Measurements from ENCODE around the gene FAM3C. TPM values are rescaled to one million over a fixed set of nuclear protein-coding genes. Genes with fewer than 3 reads are reported as not detected.

Gene FAM3C
- total RNA-seq, 2 donors from 2014 or later = 45.9 to 69.8 TPM

DNA sequence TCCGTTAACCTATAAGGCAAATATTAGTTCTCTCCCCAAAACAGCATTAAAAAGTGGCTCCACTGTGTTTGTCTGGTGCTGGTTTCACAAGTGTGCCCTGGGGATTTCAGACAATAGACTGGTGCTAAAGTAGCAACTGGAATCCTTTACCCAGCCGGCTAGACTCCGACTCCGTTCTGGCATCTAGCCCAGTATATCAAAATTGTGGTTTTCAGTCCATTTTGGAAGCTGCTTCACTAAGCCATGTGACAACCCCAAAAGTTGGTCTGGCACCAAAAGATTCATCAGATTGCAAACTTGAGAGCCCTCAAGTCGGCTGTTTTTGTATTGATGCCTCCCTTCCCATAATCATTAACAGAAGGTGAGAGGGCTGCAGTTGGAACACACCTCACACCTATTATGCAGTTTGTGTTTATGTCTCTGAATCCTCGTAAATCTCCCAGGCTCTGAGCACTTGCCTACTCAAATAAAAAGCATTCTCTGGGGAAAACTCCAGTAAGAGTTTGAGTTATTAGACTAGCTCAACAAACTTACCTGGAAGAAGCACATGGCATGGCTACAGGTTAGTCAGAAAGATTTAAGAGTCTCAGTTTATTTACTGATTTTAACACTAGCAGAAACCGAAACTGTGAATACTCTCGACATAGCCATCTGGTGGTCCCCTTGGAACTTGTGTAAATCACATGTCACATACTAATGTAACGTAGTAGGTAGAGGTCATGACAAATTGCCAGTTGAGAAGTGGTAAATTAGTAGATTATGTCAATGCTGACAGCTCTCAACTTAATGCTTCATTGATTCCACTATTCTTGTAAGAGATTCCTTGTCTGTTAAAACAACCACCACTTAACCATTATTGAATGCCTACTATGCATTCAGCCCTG is 82.1 kb downstream of the FAM3C start:
- TF ChIP-seq, protein P1, sequence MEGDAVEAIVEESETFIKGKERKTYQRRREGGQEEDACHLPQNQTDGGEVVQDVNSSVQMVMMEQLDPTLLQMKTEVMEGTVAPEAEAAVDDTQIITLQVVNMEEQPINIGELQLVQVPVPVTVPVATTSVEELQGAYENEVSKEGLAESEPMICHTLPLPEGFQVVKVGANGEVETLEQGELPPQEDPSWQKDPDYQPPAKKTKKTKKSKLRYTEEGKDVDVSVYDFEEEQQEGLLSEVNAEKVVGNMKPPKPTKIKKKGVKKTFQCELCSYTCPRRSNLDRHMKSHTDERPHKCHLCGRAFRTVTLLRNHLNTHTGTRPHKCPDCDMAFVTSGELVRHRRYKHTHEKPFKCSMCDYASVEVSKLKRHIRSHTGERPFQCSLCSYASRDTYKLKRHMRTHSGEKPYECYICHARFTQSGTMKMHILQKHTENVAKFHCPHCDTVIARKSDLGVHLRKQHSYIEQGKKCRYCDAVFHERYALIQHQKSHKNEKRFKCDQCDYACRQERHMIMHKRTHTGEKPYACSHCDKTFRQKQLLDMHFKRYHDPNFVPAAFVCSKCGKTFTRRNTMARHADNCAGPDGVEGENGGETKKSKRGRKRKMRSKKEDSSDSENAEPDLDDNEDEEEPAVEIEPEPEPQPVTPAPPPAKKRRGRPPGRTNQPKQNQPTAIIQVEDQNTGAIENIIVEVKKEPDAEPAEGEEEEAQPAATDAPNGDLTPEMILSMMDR (IDR thresholded peaks at IDR 0.05) = no peak
- DNase-seq (ENCODE audit: low spot score) = no peak
- no peak overlapping the region for H3K4me3 ChIP-seq

DNA sequence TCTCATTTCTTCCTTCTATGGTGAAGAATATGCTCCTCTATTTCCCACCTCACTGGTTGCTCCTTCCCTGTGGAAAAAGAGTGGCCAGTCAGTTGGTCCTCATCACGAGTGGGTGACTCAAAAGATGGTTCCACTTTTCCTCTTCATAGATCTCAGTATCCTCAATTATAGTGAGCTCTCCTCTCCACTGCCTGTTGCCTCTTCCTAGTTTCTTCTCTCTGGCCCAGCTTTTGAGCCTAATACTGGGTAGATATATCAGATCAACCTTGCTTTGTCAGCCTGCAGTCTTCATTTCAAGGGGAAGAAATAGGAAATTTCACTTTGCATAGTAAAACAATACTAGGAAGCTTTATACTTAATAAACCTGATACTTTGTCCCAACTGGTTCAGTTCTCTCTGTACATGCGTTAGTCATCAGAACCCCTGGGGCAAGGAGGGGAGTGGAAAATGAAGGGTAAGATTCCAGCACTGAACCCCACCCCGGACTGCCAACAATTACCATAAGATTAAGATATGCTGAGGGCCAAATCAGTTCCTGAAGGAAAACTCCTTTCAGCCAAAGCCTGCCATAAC is 82.8 kb downstream of the FAM3C start:
- TF ChIP-seq, protein P1 (IDR thresholded peaks at IDR 0.05) = no peak
- no peak for DNase-seq (ENCODE audit: low spot score)
- Histone ChIP-seq H3K27me3 (no peaks in the 10 kb centered on the region), H3K9me3 (no peaks in the 10 kb centered on the region), H3K36me3 (no peaks in the 10 kb centered on the region), H3K27ac (no peak overlapping the region), H3K4me1 (no peaks in the 10 kb centered on the region), H3K4me3 (no peak overlapping the region)

More for the DNA sequence above, 82.1 kb downstream of the FAM3C start:
- no peak overlapping the region for H3K27ac ChIP-seq
- H3K27me3 ChIP-seq = no peaks in the 10 kb centered on the region
- no peaks in the 10 kb centered on the region for H3K36me3 ChIP-seq
- H3K4me1 ChIP-seq = no peaks in the 10 kb centered on the region
- H3K9me3 ChIP-seq = no peaks in the 10 kb centered on the region

DNA sequence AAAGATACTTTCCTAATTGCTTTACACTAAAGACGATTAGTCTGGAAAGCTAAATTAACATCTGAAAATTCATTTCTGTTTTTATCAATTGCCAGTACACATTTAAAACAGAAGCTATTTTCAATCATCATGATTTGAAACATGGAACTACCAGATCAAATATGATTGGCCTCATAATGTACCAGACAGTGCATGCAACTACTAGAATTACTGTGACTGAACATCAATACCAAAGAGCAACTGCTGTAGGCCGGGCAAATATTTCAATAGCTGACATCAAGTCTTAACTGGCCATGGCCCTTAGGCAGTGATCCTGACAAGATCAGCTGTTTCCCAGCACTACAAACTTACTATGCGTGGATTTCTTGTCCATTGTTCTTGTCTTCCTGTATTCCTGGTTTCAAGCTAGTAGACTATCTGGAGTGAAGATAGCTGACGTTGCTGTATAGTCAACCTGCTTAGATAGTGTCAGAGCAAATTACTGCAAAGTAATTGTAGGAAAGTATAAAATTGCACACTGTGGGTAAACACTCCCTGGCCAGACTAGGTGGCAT is 89.0 kb downstream of the FAM3C start:
- no peaks in the 10 kb centered on the region for H3K27me3 ChIP-seq
- no peak for DNase-seq (ENCODE audit: low spot score)
- H3K27ac ChIP-seq = no peak overlapping the region
- TF ChIP-seq, protein P1 (IDR thresholded peaks at IDR 0.05) = no peak
- no peaks in the 10 kb centered on the region for H3K4me1 ChIP-seq
- no peaks in the 10 kb centered on the region for H3K9me3 ChIP-seq
- no peak overlapping the region for H3K4me3 ChIP-seq
- H3K36me3 ChIP-seq = no peaks in the 10 kb centered on the region

DNA sequence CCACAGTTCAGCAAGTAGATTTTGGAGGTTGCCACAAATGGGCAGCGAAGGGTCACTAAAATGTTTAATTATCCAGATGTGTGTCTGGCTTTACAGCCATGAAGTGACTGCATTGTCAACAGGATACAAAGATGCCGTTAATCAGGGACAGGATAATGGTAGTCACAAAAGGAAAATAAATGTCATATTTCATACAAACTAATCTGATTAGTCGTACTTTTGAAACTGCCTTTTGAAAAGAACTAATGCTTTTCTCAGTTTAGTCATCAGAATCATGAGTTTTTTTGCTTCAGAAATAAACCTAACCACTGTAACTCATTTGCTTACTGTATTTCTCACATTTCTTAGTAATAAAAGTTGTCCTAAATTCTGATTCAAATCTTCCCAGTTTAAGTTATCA is 89.5 kb downstream of the FAM3C start:
- Histone ChIP-seq H3K4me3 (no peak overlapping the region), H3K27ac (no peak overlapping the region), H3K36me3 (no peaks in the 10 kb centered on the region), H3K27me3 (no peaks in the 10 kb centered on the region), H3K9me3 (no peaks in the 10 kb centered on the region), H3K4me1 (no peaks in the 10 kb centered on the region)
- DNase-seq (ENCODE audit: low spot score) = no peak
- TF ChIP-seq, protein P1 (IDR thresholded peaks at IDR 0.05) = no peak

DNA sequence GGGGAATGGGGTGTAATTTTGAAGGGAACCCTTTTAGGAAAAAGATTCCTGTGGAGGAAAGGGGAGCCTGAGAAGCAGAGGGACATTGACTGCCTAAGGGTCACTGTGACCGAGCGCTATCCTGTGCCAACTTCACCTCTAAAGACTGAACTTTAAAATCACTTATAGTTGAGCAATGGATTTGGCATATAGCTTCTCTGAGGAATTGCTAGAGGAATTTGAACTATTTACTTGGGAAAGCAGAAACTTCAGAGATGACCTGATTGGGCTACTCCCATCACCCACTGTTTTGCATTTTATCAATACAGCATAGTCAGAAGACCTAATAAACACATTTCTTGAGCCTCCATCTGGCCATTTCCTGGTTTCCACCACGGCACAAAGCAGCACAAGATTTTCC is 91.0 kb downstream of the FAM3C start:
- no peak for DNase-seq (ENCODE audit: low spot score)
- H3K36me3 ChIP-seq = no peaks in the 10 kb centered on the region
- H3K27ac ChIP-seq = no peak overlapping the region
- H3K4me3 ChIP-seq = no peak overlapping the region
- no peaks in the 10 kb centered on the region for H3K9me3 ChIP-seq
- no peaks in the 10 kb centered on the region for H3K27me3 ChIP-seq
- no peaks in the 10 kb centered on the region for H3K4me1 ChIP-seq
- TF ChIP-seq, protein P1 (IDR thresholded peaks at IDR 0.05) = no peak

All from right atrium auricular region (tissue), 2 donors.